Head of caudate nucleus (tissue), 42 donors: Measurements from ENCODE around the gene PPHLN1.
A peak's percentile ranks its signal among the peaks of the same experiment; 100 is the strongest.
"Not testable (repeated sequence)": the region's sequence is repeated elsewhere in the genome, so short reads cannot be mapped to it uniquely, and the experiment has no call there.

ENCODE experiments used
- DNase-seq, 42 donors: peaks; one replicate each; pipeline versions ENCODE4 v3.0.0 to v3.0.0-alpha.2; 2020 to 2021; ENCODE audit warnings: mixed read lengths in 7 of 42
- intact Hi-C: fragments of 100-400 bp; cut with DNase I; formaldehyde crosslinking; loops from one replicate; pipeline ENCODE4 v1.15.0; 2022

PPHLN1 gene

GRCh38 chr12:42315108-42315507, 10.9 kb upstream of the PPHLN1 start:
- no peak for DNase-seq
- intact Hi-C loops, result no loop called here

- intact Hi-C loops, result no loop called here
- DNase-seq, result no peak
Measured at GRCh38 chr12:42320796-42321195, 5.2 kb upstream of the PPHLN1 start.

- intact Hi-C loops, result no loop called here
- DNase-seq, result no peak
Measured at GRCh38 chr12:42322567-42322966, 3.4 kb upstream of the PPHLN1 start.

GRCh38 chr12:42323856-42324255, 2.1 kb upstream of the PPHLN1 start:
- DNase-seq, result no peak
- intact Hi-C loops, result no loop called here

GRCh38 chr12:42325326-42325652, 678 bp upstream of the PPHLN1 start:
- no peak for DNase-seq
- intact Hi-C loops, result loop anchor here (5.0 kb wide), 2 partner anchors 88 to 183 kb away; partner anchors contain the start of genes GXYLT1 and YAF2

- intact Hi-C loops, result loop anchor here (5.0 kb wide), 2 partner anchors 89 to 184 kb away; partner anchors contain the start of genes GXYLT1 and YAF2
Measured at GRCh38 chr12:42326541-42327226, 717 bp downstream of the PPHLN1 start.

GRCh38 chr12:42327227-42327590, 1.2 kb downstream of the PPHLN1 start:
- no peak for DNase-seq
- intact Hi-C loops, result loop anchor here (5.0 kb wide), 2 partner anchors 90 to 185 kb away; partner anchors contain the start of genes GXYLT1 and YAF2

More at GRCh38 chr12:42326541-42327226, 717 bp downstream of the PPHLN1 start:
- peak in 22 of 42 donors; percentile 8 to 41 (median 16) for DNase-seq

- intact Hi-C loops, DNase-seq: not testable (repeated sequence)
Measured at GRCh38 chr12:42330097-42330496, 4.1 kb downstream of the PPHLN1 start.

GRCh38 chr12:42332301-42333285, 6.6 kb downstream of the PPHLN1 start:
- intact Hi-C loops, result no loop called here
- peak in 18 of 42 donors; percentile 7 to 73 (median 33) for DNase-seq

- DNase-seq, result no peak
- intact Hi-C loops, result no loop called here
Measured at GRCh38 chr12:42336286-42336685, 10.3 kb downstream of the PPHLN1 start.

GRCh38 chr12:42338280-42338679, 12.3 kb downstream of the PPHLN1 start:
- intact Hi-C loops, result no loop called here
- DNase-seq, result no peak

- intact Hi-C loops, result no loop called here
- no peak for DNase-seq
Measured at GRCh38 chr12:42342028-42342427, 16.1 kb downstream of the PPHLN1 start.

- DNase-seq, result no peak
- intact Hi-C loops, result no loop called here
Measured at GRCh38 chr12:42343721-42344120, 17.8 kb downstream of the PPHLN1 start.

- intact Hi-C loops, result no loop called here
- DNase-seq, result no peak
Measured at GRCh38 chr12:42346403-42347002, 20.5 kb downstream of the PPHLN1 start.

GRCh38 chr12:42349119-42350020, 23.4 kb downstream of the PPHLN1 start:
- DNase-seq, intact Hi-C loops: not testable (repeated sequence)

GRCh38 chr12:42350021-42350407, 24.0 kb downstream of the PPHLN1 start:
- intact Hi-C loops, result not testable (repeated sequence)

GRCh38 chr12:42356344-42356743, 30.4 kb downstream of the PPHLN1 start:
- intact Hi-C loops, result no loop called here
- DNase-seq, result no peak

More at GRCh38 chr12:42350021-42350407, 24.0 kb downstream of the PPHLN1 start:
- DNase-seq, result not testable (repeated sequence)

GRCh38 chr12:42360747-42361403, 34.9 kb downstream of the PPHLN1 start:
- intact Hi-C loops, result no loop called here
- DNase-seq, result no peak
